Activated gamma-delta T cell treated with Interleukin-2 at 50 U/mL for 16 hours (primary cell): ENCODE data around the gene UCHL5.
"Not testable (repeated sequence)": the region's sequence is repeated elsewhere in the genome, so short reads cannot be mapped to it uniquely, and the experiment has no call there.

Source experiments
- DNase-seq: peaks from one replicate; pipeline ENCODE4 v3.0.0-alpha.2; 2020

Gene UCHL5

GRCh38 chr1:193005785-193006184 lies 53.4 kb downstream of the UCHL5 start:
- no peak for DNase-seq

DNA sequence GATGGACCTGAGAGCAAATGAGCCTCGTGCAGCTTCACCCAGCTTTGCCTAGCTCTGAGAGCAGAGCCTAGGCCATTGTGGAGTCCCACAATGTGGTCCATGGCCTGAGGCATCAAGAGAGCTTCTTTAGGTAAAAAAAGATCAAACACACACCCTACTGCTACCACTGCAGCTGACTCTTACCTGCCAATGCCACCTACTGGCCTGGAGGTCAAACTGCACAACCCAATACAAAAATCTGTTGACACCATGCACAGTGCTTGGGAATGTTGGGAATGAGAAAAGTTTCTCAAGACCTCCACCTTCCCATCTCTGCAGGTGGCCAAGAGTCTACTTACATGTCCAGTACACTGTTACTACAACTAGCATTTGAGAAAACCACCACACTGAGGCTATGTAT lies 60.6 kb downstream of the UCHL5 start:
- no peak for DNase-seq

GRCh38 chr1:192994141-192994540 lies 65.0 kb downstream of the UCHL5 start:
- DNase-seq: no peak

DNA sequence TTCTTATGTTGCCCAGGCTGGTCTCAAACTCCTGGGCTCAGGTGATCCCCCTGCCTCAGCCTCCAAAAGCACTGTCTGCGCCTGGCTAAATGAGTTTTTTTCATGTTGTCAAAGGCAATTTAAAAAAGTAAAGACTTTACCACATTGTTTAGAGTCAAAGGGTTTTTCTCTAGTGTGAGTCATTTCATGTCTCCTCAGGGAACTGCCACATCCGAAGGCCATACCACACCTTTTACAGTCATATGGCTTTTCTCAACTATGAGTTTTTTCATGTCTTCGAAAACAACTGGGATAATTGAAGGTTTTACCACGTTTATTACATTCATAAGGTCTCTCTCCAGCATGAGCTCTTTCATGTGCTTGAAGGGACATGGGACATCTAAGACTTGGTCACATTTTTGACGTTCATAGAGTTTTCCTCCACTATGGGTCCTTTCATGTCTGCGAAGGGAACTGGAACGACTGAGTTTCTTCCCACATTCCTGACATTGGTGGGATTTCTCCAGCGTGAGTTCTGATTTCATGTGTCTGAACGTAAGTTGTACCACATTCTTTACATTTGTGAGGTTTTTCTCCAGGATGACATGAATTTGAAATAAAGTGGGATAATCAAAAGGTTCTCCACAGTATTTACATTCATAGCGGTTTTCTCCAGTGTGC lies 65.6 kb downstream of the UCHL5 start:
- DNase-seq: no peak

DNA sequence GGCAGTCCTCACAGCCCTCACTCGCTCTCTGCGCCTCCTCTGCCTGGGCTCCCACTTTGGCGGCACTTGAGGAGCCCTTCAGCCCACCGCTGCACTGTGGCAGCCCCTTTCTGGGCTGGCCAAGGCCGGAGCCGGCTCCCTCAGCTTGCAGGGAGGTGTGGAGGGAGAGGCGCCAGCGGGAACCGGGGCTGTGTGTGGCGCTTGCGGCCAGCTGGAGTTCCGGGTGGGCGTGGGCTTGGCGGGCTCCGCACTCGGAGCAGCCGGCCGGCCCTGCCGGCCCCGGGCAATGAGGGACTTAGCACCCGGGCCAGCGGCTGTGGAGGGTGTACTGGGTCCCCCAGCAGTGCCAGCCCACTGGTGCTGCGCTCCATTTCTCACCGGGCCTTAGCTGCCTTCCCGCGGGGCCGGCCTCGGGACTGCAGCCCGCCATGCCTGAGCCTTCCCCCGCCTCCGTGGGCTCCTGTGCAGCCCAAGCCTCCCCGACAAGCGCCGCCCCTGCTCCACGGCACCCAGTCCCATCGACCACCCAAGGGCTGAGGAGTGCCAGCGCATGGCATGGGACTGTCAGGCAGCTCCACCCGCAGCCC lies 72.3 kb downstream of the UCHL5 start:
- not testable (repeated sequence) for DNase-seq

- no peak for DNase-seq
Observed at GRCh38 chr1:192986110-192986747, 72.9 kb downstream of the UCHL5 start.

- no peak for DNase-seq
Observed at GRCh38 chr1:192984080-192984479, 75.1 kb downstream of the UCHL5 start.

DNA sequence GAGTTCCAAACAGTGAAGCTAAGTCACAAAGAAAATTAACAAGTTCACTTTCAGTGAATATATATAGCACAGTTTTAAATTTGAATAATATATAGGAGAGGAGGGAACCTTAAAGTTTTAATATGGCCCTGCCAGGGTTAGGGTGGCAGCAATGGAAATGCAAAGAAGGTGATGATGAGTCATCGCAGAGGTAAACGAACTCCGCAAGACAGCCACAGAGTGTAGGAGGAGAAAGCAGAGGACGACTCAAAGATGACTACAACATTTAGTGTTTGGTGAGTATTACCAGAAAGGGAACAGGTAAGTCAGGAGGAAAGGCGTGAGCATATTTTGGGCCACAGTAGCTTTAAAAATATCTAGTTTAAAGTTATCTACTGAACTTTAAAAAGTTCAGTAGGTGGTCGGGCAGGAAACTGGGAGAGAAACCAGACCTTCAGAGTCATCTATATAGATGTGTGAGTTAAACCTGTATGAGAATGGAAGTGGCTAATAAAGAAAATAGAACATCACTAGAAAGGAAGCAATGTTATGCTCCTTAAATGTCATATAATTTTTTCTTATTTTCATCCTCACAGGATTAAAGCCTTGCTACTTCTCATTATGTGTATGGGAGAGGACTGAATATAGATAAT lies 75.7 kb downstream of the UCHL5 start:
- DNase-seq: no peak

DNA sequence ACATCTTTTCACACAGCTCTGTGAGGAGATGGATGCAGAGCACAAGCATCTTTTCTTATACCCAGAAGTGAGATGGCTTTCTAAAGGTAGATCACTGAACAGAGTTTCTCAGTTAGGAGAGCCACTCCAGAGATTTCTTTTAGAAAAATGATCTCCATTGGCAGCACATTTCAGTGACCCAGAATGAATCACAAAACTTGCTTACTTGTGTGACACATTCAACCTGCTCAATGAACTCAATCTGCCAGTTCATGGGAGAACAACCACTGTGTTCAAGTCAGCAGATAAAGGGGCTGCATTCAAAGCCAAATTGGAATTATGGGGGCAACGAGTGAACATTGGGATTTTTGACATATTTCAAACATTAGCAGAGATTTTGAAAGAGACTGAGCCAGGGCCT lies 78.3 kb downstream of the UCHL5 start:
- DNase-seq: no peak

DNA sequence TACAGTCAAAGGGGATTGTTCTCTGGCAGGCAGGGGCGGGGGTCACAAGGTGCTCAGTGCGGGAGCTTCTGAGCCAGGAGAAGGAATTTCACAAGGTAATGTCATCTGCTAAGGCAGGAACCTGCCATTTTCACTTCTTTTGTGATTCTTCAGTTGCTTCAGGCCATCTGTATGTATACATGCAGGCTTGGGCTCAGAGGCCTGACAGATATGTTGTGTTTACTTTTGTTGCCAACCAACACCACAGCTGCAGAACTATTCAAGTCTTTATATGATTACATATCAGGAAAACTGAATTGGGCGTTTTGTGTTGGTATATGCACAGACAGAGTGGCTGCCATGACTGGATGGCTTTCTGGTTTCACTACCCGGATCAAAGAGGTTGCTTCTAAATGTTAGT lies 78.8 kb downstream of the UCHL5 start:
- DNase-seq: not testable (repeated sequence)

GRCh38 chr1:192979542-192979941 lies 79.6 kb downstream of the UCHL5 start:
- DNase-seq: no peak

DNA sequence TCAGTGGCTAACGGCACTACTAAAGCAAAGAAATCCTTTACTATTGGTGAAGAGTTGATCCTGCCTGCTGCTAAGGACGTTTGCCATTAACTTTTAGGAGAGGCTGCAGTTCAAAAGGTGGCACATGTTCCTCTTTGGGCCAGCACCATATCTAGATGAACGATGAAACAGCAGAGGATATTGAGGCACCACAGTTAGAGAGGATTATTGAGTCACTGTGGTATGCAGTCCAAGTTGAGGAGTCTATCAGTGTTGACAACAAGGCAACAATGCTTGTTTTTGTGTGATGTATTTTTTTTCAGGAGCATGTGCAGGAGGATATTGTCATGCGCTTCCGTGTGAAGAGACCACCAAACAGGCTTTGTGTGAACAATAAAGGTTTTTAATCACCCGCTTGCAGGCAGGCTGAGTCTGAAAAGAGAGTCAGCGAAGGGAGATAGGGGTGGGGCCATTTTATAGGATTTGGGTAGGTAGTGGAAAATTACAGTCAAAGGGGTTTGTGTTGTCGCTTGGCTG lies 80.9 kb downstream of the UCHL5 start:
- DNase-seq: no peak

DNA sequence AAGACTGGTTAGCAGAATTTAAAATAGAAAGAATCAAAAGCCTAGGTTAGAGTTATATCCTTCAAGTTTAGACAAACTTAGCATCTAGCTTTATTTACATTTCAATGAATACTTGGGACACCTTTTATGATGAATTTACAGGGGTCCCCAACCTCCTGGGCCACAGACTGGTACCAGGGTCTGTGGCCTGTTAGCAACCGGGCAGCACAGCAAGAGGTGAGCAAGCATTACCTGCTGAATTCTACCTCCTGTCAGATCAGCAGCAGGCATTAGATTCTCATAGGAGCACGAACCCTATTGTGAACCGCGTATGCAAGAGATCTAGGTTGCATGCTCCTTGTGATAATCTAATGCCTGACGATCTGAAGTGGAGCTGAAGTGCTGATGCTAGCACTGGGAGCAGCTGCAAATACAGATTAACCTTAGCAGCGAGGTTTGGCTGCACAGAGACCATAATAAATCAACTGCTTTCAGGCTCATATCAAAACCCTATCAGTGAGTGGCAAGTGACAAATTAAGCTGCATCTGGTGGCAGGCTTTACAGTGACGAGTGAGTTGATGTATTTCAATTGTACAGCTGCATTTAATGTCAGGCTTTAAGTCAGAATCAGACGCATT lies 82.0 kb downstream of the UCHL5 start:
- DNase-seq: no peak

- no peak for DNase-seq
Observed at GRCh38 chr1:192976576-192976975, 82.6 kb downstream of the UCHL5 start.

DNA sequence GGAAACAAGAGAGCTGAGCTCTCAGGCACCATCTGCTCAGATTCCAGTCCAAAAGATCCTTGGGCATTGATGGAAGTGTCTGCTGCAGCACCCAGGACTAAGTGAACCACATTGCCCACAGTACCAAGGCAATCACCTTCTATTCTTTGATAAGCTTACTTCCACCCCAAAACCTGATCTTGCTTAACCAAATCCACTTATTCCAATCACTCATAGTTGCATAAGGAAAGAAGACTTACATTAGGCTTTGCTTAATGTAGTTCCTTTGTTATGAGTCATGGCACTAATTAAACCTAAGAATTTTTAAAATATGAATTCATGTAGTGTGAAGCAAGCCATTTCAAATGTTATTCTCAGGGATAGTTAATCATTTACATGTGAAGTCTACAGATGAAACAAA lies 84.5 kb downstream of the UCHL5 start:
- no peak for DNase-seq

DNA sequence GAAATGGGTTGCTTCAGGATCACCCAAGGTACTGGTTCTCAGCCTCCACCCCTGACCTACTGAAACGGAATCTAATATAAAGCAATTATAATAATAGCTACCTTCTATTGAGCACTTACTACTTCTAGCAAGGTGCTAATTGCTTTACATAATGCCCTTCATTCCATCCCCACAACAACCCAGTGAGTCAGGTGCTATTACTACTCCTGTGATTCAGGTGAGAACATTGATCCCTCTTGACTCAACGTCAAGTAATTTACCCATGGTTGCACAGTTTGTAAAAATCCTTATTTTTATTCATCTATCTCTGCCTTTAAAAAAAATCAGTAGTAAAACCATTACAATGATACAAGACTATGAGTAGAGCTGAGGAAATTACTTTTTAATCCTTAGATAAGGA lies 85.2 kb downstream of the UCHL5 start:
- no peak for DNase-seq

DNA sequence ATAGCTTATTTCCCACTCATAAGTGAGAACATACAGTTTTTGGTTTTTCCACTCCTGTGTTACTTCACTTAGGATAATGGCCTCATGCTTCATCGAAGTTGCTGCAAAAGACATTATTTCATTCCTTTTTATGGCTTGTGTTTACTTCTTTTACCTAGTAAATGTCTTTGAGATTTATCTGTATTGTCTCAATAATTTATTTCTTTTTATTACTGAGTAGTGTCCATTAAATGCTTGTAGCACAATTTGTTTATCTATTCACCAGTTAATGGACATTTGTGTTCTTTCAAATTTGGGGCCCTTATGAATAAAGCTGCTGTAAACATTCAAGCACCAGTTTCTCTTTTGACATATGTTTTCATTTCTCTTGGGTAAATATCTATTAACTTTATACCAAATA lies 86.0 kb downstream of the UCHL5 start:
- DNase-seq: no peak

GRCh38 chr1:192969091-192969490 lies 90.1 kb downstream of the UCHL5 start:
- DNase-seq: no peak

DNA sequence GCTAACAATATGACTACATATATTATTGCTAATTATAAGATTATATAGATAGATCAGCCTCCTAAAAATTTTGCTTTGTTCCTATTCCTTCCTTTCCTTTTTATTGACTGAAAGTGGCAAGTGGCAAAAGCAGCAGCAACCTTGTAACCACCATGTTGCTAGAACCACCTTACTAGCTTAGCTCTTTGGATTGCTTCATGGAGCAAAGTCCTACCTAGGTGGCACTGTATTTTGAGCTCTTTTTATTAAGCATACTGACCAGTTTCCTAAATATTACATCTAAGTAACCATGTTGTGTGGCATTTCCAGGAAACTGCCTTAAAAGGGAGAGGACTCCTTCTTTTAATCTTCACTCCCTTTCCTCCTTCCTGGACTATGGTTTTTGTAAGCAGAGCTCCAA lies 90.8 kb downstream of the UCHL5 start:
- no peak for DNase-seq

DNA sequence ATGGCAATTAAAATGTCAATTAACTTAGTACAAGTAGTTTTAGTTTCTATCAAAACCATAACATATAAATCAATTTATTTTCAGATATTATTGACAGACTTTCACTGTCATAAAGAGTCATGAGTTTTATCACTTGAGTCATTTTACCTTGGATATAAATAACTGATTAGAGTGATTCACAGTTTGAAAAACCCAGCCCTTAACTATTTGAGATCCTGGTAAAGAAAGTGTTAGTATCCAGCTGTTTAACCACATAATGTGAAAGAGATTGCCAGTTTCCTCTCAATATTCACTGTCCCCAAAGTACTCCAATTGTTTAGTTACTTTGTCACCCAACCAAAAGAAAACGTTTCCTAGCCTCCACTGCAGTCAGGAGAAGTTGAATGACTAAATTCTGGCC lies 91.3 kb downstream of the UCHL5 start:
- DNase-seq: no peak

GRCh38 chr1:192967211-192967877 lies 91.8 kb downstream of the UCHL5 start:
- DNase-seq: no peak

GRCh38 chr1:192966073-192966472 lies 93.1 kb downstream of the UCHL5 start:
- no peak for DNase-seq

GRCh38 chr1:192962901-192963300 lies 96.3 kb downstream of the UCHL5 start:
- no peak for DNase-seq
